Measurements from ENCODE around the gene HES5. TPM values are rescaled to one million over a fixed set of nuclear protein-coding genes. Genes with fewer than 3 reads are reported as not detected.

HES5 gene
- total and polyA plus RNA-seq, 2 experiments from 2014 or later, result 0.16 to 0.21 TPM

DNA sequence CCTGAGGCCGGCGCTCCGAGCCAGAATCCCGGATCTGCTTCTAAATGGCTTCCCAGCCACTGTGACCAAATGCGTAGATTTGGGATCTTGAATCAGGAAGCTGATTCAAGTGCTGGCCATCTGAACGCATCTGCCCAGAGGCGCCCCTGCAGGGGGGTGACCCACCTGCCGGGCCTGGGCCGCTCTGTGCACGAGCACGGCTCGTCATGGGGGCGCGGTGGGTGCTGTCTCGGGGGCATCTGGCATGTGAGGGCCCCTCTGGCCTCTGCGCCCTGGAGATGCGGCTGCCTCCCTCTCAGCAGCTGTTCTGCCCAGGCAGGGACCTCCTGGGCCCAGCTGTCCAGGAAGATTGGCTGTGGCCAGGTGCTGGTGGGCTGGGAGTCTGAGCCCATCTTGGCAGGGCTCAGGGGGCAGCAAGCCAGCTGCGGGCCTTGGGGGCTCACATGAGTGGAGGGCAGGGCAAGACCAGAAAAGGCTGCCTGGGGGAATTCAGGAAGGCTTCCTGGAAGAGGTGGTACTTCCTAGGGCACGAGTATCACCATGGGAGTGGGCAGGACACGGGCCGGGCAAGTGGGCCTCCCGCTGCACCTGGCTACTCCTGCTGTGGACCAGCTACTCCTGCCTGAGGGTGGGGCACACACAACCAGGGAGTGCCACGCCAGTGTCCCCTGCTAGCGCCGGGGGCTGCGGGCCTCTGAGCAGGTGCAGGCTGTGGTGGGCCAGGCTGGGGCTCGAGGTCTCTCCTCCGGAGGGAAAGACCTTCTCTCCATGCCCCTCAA lies 28.8 kb downstream of the HES5 start (continued):
- TF ChIP-seq, protein P1, sequence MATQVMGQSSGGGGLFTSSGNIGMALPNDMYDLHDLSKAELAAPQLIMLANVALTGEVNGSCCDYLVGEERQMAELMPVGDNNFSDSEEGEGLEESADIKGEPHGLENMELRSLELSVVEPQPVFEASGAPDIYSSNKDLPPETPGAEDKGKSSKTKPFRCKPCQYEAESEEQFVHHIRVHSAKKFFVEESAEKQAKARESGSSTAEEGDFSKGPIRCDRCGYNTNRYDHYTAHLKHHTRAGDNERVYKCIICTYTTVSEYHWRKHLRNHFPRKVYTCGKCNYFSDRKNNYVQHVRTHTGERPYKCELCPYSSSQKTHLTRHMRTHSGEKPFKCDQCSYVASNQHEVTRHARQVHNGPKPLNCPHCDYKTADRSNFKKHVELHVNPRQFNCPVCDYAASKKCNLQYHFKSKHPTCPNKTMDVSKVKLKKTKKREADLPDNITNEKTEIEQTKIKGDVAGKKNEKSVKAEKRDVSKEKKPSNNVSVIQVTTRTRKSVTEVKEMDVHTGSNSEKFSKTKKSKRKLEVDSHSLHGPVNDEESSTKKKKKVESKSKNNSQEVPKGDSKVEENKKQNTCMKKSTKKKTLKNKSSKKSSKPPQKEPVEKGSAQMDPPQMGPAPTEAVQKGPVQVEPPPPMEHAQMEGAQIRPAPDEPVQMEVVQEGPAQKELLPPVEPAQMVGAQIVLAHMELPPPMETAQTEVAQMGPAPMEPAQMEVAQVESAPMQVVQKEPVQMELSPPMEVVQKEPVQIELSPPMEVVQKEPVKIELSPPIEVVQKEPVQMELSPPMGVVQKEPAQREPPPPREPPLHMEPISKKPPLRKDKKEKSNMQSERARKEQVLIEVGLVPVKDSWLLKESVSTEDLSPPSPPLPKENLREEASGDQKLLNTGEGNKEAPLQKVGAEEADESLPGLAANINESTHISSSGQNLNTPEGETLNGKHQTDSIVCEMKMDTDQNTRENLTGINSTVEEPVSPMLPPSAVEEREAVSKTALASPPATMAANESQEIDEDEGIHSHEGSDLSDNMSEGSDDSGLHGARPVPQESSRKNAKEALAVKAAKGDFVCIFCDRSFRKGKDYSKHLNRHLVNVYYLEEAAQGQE (IDR thresholded peaks at IDR 0.05; ENCODE audit: unreplicated experiment), result no peak

- Histone ChIP-seq H3F3A (replicated peaks; ENCODE audit: low read depth) (no peaks in the 10 kb centered on the region), H3K27ac (ENCODE audit: low read depth) (no peak overlapping the region), H2AFZ (no peak overlapping the region), H3K36me3 (ENCODE audit: insufficient read depth) (no peaks in the 10 kb centered on the region), H3K9me2 (ENCODE audit: insufficient read depth) (no peaks in the 10 kb centered on the region), H3K27me3 (ENCODE audit: insufficient read depth) (no peaks in the 10 kb centered on the region), H3K4me2 (no peak overlapping the region), H3K4me1 (ENCODE audit: insufficient read depth) (no peaks in the 10 kb centered on the region), H3K4me3 (no peak overlapping the region), H4K20me1 (replicated peaks; ENCODE audit: insufficient read depth) (no peaks in the 10 kb centered on the region), H3K79me2 (replicated peaks; ENCODE audit: insufficient read depth) (no peaks in the 10 kb centered on the region)
- no peaks in the 10 kb centered on the region for H3K36me3 Mint-ChIP-seq (ENCODE audit: low read depth)
- peaks cover 15% of the 10 kb centered on the region for H3K27me3 Mint-ChIP-seq (ENCODE audit: insufficient read depth, low read depth, poor library complexity)
- TF ChIP-seq ZNF331 (CRISPR knock-in tag; IDR thresholded peaks at IDR 0.05; ENCODE audit: low read depth) (no peak), ZNF114 (CRISPR knock-in tag; IDR thresholded peaks at IDR 0.05) (no peak)
- TF ChIP-seq, protein P2, sequence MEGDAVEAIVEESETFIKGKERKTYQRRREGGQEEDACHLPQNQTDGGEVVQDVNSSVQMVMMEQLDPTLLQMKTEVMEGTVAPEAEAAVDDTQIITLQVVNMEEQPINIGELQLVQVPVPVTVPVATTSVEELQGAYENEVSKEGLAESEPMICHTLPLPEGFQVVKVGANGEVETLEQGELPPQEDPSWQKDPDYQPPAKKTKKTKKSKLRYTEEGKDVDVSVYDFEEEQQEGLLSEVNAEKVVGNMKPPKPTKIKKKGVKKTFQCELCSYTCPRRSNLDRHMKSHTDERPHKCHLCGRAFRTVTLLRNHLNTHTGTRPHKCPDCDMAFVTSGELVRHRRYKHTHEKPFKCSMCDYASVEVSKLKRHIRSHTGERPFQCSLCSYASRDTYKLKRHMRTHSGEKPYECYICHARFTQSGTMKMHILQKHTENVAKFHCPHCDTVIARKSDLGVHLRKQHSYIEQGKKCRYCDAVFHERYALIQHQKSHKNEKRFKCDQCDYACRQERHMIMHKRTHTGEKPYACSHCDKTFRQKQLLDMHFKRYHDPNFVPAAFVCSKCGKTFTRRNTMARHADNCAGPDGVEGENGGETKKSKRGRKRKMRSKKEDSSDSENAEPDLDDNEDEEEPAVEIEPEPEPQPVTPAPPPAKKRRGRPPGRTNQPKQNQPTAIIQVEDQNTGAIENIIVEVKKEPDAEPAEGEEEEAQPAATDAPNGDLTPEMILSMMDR (conservative IDR thresholded peaks at IDR 0.05; ENCODE audit: low read depth in 2 of 2), result 0 out of 4 replicates have a peak, but pooled peaks of 1 of the 2 experiments have one; percentile 5
- TF ChIP-seq, protein P3, sequence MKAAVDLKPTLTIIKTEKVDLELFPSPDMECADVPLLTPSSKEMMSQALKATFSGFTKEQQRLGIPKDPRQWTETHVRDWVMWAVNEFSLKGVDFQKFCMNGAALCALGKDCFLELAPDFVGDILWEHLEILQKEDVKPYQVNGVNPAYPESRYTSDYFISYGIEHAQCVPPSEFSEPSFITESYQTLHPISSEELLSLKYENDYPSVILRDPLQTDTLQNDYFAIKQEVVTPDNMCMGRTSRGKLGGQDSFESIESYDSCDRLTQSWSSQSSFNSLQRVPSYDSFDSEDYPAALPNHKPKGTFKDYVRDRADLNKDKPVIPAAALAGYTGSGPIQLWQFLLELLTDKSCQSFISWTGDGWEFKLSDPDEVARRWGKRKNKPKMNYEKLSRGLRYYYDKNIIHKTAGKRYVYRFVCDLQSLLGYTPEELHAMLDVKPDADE (IDR thresholded peaks at IDR 0.05), result no peak
- no peak for ATAC-seq
- DNase-seq (ENCODE audit: low spot score), result no peak
- H3K4me3 Mint-ChIP-seq, result no peak overlapping the region
- H3K27ac Mint-ChIP-seq, result no peak overlapping the region
- no peaks in the 10 kb centered on the region for H3K9me3 Mint-ChIP-seq
- H3K4me1 Mint-ChIP-seq, result no peaks in the 10 kb centered on the region
Observed at GRCh38 chr1:2499986-2500596, 30.0 kb downstream of the HES5 start.
